ENCODE data around the gene TRPM3. TPM values are rescaled to one million over a fixed set of nuclear protein-coding genes. Genes with fewer than 3 reads are reported as not detected.

Gene TRPM3
- total RNA-seq, 1 experiment from 2014 or later = not detected

DNA sequence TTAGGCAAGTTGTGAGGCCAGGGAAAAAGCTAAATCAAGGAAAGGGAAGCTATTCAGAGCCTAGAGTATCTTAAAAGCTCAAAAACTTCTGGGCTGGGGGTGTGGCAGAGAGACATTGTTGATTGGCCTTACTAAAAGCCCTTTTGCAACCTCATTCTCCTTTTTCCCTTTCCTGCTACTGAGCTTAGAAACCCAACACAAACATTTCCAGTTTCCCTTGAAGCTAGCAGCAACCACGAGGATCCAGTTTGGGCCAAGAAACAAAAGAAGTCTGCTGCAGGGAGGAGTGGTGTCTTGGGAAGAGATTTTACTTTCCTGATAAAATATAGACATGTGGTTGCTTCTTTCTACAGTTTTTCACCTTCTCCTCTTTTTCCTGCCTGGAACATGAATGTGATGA is 571.5 kb downstream of the TRPM3 start:
- no peak overlapping the region for H3K4me2 ChIP-seq (ENCODE audit: low read length)
- no peak overlapping the region for H3K4me3 ChIP-seq (ENCODE audit: low read length)
- no peaks in the 10 kb centered on the region for H3K79me2 ChIP-seq (ENCODE audit: low read length)
- H3F3A ChIP-seq (ENCODE audit: low read length, unreplicated experiment) = no peaks in the 10 kb centered on the region
- H3K9ac ChIP-seq (ENCODE audit: low read length) = no peak overlapping the region
- no peak overlapping the region for H2AFZ ChIP-seq (ENCODE audit: low read length)
- ChIA-PET POLR2A (ENCODE audit: unreplicated experiment) (no interaction called here), CTCF (no interaction called here)
- TF ChIP-seq, protein P1, sequence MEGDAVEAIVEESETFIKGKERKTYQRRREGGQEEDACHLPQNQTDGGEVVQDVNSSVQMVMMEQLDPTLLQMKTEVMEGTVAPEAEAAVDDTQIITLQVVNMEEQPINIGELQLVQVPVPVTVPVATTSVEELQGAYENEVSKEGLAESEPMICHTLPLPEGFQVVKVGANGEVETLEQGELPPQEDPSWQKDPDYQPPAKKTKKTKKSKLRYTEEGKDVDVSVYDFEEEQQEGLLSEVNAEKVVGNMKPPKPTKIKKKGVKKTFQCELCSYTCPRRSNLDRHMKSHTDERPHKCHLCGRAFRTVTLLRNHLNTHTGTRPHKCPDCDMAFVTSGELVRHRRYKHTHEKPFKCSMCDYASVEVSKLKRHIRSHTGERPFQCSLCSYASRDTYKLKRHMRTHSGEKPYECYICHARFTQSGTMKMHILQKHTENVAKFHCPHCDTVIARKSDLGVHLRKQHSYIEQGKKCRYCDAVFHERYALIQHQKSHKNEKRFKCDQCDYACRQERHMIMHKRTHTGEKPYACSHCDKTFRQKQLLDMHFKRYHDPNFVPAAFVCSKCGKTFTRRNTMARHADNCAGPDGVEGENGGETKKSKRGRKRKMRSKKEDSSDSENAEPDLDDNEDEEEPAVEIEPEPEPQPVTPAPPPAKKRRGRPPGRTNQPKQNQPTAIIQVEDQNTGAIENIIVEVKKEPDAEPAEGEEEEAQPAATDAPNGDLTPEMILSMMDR (conservative IDR thresholded peaks at IDR 0.05; ENCODE audit: low read depth, low read length) = no peak
- no peak for TF ChIP-seq EZH2phosphoT487 (IDR thresholded peaks at IDR 0.05; ENCODE audit: borderline replicate concordance, low read length)
- no peaks in the 10 kb centered on the region for H3K27me3 ChIP-seq (ENCODE audit: low read length)
- no peaks in the 10 kb centered on the region for H3K9me3 ChIP-seq (ENCODE audit: low read length)
- BruUV-seq (replicated peaks) = no TSS peak
- H3K36me3 ChIP-seq (ENCODE audit: low read depth, low read length) = no peaks in the 10 kb centered on the region
- intact Hi-C loops (cut with micrococcal nuclease) = no loop called here
- DNase-seq (no peak), ATAC-seq (no peak)
- no peaks in the 10 kb centered on the region for H3K9me2 ChIP-seq (replicated peaks; ENCODE audit: low read length)
- H3K4me1 ChIP-seq (ENCODE audit: insufficient read depth, low read length) = no peaks in the 10 kb centered on the region
- H3K27ac ChIP-seq (ENCODE audit: low read length) = no peak overlapping the region
- H4K20me1 ChIP-seq (ENCODE audit: low read length) = no peaks in the 10 kb centered on the region

DNA sequence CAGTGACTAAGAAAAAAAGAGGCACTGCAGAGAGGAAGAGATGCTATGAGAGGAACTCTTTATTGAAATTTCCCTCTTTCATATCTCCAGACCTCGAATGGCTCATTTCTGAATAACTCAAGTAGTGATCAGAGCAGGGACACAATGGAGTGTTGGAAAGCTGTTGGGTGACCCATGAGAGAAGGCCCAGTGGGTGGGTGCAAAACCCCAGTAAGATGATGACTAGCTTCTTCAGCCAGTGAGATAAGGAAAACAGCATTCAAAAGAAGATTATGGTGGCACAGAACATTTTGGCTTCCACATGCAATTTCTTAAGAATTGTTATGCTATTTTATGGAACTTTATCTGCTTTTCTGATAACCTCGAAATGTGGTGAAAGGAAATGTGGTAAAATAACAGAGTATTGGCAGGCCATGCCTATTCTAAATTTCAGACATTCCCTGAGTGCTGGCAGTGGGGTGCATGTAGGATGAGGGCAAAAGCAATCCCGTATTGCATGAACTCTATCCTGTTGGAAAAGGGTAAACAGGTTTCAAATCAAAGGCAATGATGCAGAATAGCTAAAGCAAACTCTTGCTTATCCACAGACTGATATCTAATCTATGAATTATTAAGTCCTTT is 579.0 kb downstream of the TRPM3 start:
- TF ChIP-seq, protein P1 (conservative IDR thresholded peaks at IDR 0.05; ENCODE audit: low read depth, low read length) = no peak
- no peak for TF ChIP-seq EZH2 (IDR thresholded peaks at IDR 0.05; ENCODE audit: low read length, unreplicated experiment)
- POLR2A ChIA-PET (ENCODE audit: unreplicated experiment) = no interaction called here
- no peak overlapping the region for H2AFZ ChIP-seq (ENCODE audit: low read length)
- no peak overlapping the region for H3K4me2 ChIP-seq (ENCODE audit: low read length)
- H3K4me1 ChIP-seq (ENCODE audit: insufficient read depth, low read length) = no peaks in the 10 kb centered on the region
- no peaks in the 10 kb centered on the region for H3K9me3 ChIP-seq (ENCODE audit: low read length)
- ATAC-seq (no peak), DNase-seq (no peak)
- no peaks in the 10 kb centered on the region for H4K20me1 ChIP-seq (ENCODE audit: low read length)
- no peaks in the 10 kb centered on the region for H3K9me2 ChIP-seq (replicated peaks; ENCODE audit: low read length)
- H3K79me2 ChIP-seq (ENCODE audit: low read length) = no peaks in the 10 kb centered on the region
- BruUV-seq (replicated peaks) = no TSS peak
- intact Hi-C loops (cut with micrococcal nuclease) = no loop called here
- H3K36me3 ChIP-seq (ENCODE audit: low read depth, low read length) = no peaks in the 10 kb centered on the region
- H3F3A ChIP-seq (ENCODE audit: low read length, unreplicated experiment) = no peaks in the 10 kb centered on the region
- no peaks in the 10 kb centered on the region for H3K27me3 ChIP-seq (ENCODE audit: low read length)
- no peak overlapping the region for H3K4me3 ChIP-seq (ENCODE audit: low read length)
- H3K9ac ChIP-seq (ENCODE audit: low read length) = no peak overlapping the region
- CTCF ChIA-PET = no interaction called here
- H3K27ac ChIP-seq (ENCODE audit: low read length) = no peak overlapping the region

DNA sequence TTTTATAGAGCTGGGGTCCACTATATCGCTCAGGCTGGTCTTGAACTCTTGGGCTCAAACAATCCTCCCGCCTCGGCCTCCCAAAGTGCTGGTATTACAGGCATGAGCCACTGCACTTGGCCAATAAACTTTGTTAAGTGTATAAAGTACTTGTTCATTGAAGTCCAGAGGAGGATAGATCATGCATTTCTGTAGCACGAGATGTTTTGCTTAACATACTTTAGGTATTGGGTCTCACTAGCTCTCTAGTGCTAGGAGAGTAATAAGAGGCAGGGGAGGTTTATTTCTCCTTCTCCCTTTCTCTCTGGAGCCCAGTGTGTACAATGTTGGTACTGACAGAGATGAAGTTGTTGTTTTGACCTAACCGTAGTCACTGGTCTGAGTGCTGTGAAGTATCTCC is 581.4 kb downstream of the TRPM3 start:
- no peaks in the 10 kb centered on the region for H3K9me2 ChIP-seq (replicated peaks; ENCODE audit: low read length)
- no peak overlapping the region for H3K4me3 ChIP-seq (ENCODE audit: low read length)
- H3K9ac ChIP-seq (ENCODE audit: low read length) = no peak overlapping the region
- H4K20me1 ChIP-seq (ENCODE audit: low read length) = no peaks in the 10 kb centered on the region
- ATAC-seq = no peak
- BruUV-seq (replicated peaks) = no TSS peak
- POLR2A ChIA-PET (ENCODE audit: unreplicated experiment) = no interaction called here
- no peaks in the 10 kb centered on the region for H3K9me3 ChIP-seq (ENCODE audit: low read length)
- no peaks in the 10 kb centered on the region for H3K36me3 ChIP-seq (ENCODE audit: low read depth, low read length)
- H3F3A ChIP-seq (ENCODE audit: low read length, unreplicated experiment) = no peaks in the 10 kb centered on the region
- H3K79me2 ChIP-seq (ENCODE audit: low read length) = no peaks in the 10 kb centered on the region
- no peak overlapping the region for H3K27ac ChIP-seq (ENCODE audit: low read length)
- intact Hi-C loops (cut with micrococcal nuclease) = no loop called here
- no peak overlapping the region for H3K4me2 ChIP-seq (ENCODE audit: low read length)
- no peaks in the 10 kb centered on the region for H3K4me1 ChIP-seq (ENCODE audit: insufficient read depth, low read length)
- TF ChIP-seq EZH2phosphoT487 (IDR thresholded peaks at IDR 0.05; ENCODE audit: borderline replicate concordance, low read length) = no peak
- TF ChIP-seq, protein P1 (conservative IDR thresholded peaks at IDR 0.05; ENCODE audit: low read depth, low read length) = no peak
- TF ChIP-seq EZH2 (IDR thresholded peaks at IDR 0.05; ENCODE audit: low read length, unreplicated experiment) = no peak
- 0 out of 2 replicates have a peak, but pooled peaks cover 4% of the 10 kb centered on the region for H3K27me3 ChIP-seq (ENCODE audit: low read length)
- H2AFZ ChIP-seq (ENCODE audit: low read length) = no peak overlapping the region
- CTCF ChIA-PET = no interaction called here
- no peak for DNase-seq

Data from PC-3 (cell line).